GM19324 (cell line): ENCODE data around the gene UQCRH.
A peak's percentile ranks its signal among the peaks of the same experiment; 100 is the strongest.
"Not testable (repeated sequence)": the region's sequence is repeated elsewhere in the genome, so short reads cannot be mapped to it uniquely, and the experiment has no call there.

Source experiments
- ATAC-seq: cut with Tn5 transposase; IDR thresholded peaks from one replicate; pipeline ENCODE4 v1.9.1; 2021; ENCODE audit warnings: mild to moderate bottlenecking, moderate library complexity; ENCODE audit not compliant: unreplicated experiment, low FRiP score

UQCRH gene

DNA sequence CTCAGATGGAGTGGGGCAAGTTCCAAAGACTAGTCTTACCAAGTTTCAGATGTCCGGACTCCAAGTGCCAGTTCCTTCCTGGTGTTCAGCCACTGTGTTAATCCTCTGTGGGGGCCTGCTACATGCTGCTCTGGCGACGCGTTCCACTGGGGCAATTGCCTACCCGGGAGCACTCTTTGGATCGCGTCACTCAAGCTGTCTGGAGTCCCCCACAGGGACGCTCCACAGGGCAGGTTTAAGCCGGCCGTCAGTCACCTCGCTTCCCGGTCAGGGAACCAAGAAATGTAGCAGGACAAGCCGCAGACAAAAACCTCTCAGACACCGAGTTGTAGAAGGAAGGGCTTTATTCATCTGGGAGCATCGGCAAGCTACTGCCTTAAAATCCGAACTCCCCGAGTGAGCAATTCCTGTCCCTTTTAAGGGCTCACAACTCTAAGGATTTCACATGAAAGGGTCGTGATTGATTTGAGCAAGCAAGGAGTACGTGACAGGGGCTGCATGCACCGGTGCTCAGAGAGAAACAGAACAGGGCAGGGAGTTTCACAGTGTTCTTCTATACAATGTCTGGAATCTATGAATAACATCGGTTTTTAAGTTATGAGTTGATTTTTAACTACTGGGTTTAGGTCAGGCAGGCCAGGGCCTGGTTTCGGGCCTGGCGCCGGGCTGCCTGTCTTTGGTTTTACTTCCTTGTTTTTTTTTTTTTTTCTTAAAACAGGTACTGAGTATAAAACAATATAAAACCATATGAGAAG is 28.5 kb downstream of the UQCRH start:
- peak; percentile 40 for ATAC-seq

DNA sequence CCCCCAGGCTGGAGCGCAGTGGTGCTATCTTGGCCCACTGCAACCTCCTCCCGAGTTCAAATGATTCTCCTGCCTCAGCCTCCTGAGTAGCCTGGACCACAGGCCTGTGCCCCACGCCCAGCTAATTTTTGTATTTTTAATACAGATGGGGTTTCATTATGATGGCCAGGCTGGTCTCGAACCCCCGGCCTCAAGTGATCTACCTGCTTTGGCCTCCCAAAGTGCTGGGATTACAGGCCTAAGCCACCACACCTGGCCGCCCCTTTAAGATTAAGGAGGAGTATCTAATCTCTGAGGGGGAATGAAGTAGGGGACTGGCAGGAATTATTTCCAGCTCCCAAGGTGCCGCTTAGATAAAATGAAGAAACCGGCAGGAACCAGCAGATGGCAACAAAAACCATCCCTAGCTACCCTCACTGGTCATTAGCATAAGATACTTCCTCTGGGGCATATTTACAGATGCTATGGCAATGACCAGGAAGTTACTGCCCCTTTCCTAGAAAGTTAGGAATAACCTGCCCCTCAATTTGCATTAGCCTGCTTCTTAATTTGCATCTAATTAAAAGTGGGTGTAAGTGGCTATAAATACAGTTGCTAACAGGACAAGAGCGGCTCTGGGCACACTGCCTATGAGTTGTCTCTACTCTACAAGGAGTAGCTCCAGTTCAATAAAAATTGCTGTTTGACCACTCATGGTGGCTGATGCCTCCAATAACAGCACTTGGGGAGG is 30.0 kb downstream of the UQCRH start:
- ATAC-seq = no peak

DNA sequence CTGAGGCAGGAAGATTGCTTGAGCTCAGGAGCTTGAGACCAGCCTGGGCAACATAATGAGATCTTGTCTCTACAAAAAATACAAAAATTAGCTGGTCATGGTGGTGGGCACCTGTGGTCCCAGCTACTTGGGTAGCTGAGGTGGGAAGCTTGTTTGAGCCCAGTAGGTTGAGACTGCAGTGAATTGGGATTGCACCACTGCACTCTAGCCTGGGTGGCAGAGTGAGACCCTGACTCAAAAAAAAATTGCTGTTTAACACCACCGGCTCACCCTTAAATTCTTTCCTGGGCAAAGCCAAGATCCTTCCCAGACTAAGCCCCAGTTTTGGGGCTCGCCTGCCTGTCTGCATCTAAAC is 30.5 kb downstream of the UQCRH start:
- no peak for ATAC-seq

DNA sequence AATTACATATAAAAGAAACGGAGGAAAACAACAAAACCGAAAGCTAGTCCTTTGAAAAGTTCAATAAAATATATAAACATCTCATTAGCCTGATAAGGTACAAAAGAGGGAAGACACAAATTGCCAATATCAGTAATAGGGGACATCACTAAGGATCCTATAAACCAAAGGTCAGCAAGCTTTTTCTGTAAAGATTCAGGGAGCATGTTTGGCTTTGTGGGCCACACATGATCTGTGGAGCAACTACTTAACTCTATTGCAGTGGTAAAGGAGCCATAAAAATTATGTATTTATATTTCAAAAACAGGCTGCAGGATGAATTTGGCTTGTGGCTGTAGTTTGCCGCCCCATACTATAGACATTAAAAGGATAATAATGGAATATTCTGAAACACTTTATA is 31.6 kb downstream of the UQCRH start:
- ATAC-seq = no peak

DNA sequence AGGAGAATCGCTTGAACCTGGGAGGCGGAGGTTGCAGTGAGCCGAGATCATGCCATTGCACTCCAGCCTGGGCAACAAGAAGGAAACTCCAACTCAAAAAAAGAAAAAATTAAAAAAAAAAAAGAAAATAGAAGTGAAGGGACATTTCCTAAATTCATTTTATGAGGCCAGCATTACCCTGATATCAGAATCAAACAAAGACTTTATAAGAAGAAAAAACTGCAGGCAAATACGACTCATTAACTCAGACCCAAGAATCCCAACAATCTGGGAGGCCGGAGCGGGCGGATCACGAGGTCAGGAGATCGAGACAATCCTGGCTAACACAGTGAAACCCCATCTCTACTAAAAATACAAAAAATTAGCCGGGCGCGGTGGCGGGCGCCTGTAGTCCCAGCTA is 33.9 kb downstream of the UQCRH start:
- ATAC-seq = not testable (repeated sequence)

DNA sequence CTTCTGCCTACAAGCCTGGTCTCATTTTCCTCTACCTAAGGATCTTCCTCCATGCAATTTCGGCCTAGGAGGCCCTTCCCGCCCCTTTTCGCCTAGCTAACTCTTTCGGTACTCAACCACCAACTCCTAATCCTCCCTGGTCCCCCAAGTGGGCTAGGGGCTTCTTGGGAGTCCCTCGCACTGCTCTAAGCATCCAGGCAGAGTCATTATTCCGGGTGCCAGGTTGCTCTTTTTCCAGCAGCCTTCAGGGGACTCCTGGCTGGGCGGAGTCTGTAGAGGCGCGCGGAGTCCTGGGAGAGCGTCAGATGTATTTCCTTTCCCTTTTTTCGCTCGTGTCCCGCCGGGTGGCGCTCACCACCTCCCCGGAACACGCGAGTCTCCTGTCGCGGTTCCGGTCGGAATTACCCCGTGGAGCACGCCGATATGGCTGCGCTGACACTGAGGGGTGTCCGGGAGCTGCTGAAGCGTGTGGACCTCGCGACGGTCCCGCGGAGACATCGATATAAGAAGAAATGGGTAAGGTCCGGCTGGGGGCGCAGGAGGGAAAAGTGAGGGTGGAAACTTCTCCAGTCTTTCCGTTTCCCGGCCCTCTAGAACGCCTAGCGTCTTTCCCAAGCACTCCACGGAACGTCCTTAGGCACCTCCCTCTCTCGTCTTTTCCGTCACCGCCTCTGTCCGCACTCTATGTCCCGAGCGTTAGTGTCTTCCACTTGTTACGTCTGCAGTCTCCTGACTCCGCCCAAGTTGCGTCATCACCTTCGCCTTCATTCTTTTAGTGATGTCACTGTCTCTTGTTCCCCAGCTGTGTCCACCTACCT is 37.1 kb downstream of the UQCRH start, which contains the start of gene NSUN4:
TSS of gene NSUN4 (plus strand) at position 404 of the 818 bp plus-strand sequence. CDS start at position 424, 20 bp downstream.
- peak; percentile 76 for ATAC-seq

DNA sequence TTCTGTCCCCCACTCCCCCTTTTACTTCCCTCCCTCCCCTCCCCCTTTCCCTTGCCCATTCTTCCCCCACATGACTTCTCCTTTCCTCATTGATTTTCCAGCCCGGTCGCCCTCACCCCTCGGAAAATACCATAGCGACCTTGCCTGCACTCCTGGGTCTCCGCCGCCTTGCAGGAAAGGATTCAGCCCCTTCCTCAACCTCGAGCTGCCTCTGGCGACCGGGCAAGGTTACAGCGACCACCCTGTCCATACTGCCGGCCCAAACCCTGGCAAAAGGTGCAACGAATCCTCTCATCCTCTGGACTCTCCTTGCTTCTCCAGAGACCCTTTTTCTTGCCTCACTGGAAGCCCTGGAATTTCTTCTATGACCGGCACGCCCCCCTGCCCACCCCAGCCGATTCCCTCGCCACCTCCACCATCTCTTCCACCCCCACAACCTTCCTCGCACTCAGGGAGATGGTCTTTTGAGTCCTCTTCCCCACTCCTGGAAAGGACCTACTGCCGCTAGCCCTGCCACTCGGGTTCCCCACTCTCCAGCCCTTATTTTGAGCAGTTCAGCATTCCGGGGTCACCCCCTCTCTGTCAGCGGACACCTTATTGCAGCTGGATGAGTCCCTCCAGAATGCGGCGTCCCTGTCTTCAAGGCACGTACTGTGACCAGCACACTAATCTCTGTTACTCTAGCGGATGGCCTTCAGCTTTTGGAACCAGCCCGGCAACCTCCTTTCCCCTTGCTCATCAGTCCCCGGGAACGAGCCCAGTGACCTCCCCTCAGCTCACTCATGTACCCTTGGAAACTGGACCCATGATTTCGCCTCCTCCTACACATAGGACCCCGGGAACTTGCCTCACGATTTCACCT is 38.0 kb downstream of the UQCRH start:
- no peak for ATAC-seq

DNA sequence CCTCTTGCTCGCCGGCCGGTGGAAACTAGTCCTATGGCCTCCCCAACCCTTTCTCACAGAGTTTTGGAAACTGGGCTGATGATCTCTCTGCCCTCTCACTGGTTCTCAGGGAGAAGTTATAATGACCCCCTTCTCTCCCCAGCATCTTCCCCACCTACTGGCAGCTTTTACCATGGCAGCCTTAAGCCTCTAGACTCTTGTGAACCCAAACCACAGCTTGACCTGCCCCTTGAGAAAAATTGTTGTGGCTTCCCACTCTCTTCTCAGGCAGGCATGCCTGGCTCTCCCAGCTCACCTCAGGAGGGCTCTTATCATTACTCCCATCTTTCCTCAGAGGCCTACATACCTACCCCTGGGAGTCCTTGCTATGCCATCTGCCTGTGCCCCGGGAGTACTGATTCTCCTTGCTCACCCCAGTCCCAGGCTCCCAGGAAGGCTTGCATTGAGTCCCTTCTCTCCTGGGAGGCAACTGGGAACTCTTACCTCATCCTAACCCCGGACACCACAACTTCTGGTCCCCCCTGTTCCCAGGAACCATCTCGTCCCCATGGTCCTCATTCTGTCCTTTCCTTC is 38.7 kb downstream of the UQCRH start:
- ATAC-seq = no peak

DNA sequence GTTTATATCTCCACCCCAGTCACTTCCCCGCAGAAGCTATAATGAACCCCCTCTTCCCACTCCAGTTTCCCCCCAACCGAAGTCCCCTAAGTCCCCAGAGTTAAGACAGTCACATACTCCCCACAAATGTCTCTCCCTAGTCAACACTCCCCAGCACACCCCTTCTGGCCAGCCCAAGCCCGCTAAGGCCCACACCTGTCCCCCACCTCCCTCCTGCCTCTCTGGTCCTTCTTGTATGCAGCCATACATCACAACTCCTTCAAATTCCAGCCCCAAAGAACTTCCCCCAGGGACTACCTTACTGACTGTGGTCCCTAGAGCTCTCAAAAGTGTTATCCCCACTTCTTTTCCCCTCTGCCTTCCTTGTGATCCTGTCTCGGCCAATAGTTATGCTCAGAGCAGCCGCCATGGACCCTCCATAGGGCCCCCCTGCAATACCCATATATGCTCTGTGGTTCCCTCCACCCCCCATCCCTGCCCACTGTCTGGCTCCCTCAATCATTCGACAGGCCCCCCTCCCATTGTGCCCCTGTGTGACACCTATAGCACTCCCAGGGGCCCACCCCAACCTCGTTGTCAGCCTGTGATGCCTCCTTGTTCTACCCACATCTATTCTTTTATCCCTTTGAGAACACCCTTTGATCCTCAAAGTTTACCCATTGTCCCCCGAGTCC is 39.3 kb downstream of the UQCRH start:
- no peak for ATAC-seq

DNA sequence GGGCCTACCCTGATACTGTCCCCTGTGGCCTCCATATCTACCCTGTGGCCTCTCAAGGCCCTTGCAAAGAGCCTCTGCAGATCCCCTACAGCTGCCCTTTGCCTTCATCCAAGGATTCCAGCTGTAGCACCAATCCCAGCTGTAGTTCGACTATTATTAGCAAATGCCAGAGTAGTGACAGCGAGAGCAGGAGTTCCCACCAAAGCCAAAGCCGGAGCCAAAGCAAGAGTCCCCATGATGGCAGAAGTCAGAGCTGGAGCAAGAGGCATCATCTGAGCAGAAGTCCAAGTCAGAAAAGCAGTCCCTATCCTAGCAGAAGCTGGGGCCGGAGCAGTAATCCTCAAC is 39.8 kb downstream of the UQCRH start:
- no peak for ATAC-seq

DNA sequence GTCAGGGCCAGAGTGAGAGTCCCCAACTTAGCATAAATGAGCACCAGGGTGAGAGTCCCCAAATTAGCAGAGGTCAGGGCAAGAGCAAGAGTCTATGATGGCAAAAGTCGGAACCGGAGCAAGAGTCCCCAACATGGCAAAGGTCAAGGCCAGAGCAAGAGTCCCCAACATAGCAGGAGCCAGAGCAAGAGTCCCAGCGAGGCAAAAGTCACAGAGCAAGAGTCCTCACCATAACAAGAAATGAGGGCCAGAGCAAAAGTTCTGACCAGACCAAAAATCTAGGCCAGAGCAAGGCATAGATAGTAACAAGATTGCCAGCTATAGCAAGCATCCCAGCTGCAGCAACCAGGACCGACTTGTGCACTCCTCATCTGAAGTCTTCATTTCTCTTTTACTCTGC is 40.2 kb downstream of the UQCRH start:
- no peak for ATAC-seq

DNA sequence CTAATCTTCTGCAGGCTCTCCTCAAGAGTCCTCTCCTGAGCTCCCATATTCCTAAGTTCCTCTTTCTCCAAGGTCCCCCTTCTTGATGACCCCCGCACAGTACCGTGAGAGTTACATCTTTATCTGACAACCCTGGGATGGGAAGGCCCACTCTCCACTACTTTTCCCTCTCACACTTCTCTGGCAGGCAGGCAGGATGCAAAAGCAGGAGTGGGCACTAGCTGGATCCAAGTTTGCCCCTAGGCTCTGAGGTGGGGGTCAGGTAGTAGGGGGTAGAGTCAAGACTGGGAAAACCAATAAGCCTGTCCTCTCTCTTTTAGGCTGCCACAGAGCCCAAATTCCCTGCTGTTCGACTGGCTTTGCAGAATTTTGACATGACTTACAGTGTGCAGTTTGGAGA is 41.0 kb downstream of the UQCRH start:
- no peak for ATAC-seq

DNA sequence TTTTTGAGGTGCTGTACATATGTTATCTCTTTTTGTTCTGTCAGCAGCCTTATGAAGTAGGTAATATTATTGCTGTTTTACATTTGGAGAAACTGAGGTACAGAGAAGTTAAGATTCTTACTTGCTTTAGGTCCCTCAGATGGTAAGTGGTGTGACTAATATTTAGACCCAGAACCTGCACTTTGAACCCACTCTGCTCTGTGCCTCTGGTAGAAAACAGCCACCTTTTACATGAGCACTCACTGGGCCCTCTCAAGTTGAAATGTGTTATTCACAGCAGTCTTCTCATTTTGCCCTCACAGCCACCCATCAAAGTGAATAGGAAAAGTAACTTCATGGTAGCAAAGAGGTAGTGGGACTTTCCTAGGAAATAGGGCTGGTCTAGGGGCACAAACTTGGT is 41.8 kb downstream of the UQCRH start:
- ATAC-seq = no peak

DNA sequence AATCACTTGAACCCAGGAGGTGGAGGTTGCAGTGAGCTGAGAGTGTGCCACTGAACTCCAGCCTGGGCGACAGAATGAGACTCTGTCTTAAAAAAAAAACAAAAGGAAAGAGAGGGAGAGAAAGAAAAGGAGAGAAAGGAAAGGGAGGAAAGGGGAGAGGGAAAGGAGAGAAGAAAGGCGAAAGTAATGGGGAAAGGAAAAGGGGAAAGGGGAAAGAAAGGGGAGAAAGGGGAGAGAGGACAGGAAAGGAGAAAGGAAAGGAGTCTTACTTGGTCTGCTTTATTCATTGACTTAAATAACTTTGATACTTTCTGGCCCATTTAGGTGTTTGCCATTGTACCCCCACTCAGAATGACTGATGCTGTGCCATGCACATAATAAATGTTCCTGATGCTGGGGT is 48.9 kb downstream of the UQCRH start:
- no peak for ATAC-seq

DNA sequence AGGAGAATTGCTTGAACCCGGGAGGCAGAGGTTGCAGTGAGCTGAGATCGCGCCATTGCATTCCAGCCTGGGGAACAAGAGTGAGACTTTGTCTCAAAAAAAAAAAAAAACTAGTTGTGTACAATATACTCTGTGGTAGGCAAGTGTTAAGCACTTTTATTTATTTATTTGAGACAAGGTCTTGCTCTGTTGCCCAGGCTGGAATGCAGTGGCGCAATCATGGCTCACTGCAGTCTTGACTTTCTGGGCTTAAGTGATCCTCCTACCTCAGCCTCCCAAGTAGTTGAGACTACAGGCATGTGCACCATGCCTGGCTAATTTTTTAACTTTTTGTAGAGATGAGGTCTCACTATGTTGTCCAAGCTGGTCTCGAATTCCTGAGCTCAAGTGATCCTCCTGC is 52.4 kb downstream of the UQCRH start:
- ATAC-seq = not testable (repeated sequence)

DNA sequence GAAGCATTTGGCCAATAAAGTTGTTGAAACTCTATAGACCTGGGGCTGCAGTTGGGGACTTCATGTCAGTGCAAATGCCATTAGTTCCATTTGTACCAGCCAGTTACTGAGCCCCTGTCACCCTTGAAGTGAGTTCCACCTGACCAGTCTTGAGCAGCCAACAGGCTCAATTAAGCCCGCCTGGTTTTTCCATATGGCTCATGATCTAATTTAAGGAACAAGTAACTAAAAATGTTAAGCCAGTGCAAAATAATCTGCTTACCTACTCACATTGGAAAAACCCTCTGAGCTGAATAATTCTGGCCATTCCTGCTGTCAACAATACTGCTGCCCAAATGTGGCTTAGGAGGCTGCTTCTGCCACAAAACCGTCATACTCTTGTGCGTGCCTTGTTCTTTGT is 58.7 kb downstream of the UQCRH start:
- no peak for ATAC-seq

DNA sequence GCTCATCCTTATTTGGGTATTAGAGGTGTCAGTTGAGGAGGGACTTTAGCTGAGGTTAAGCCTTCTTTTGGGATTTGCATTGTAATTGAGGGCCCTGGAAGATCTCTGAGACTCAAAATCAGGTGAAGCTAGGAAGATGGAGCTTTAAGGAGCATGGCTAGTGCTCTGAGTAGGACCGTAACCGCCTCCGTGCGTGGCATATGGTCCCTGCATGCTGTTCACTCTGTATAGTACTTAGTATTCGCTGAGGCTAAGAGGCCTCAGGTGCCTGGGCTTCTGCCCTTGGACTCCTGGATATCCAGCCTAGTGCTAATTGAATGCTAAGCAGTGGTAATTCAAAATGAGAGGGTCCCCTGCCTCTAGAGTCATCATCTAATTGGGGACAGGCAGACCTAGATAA is 59.6 kb downstream of the UQCRH start:
- ATAC-seq = no peak

DNA sequence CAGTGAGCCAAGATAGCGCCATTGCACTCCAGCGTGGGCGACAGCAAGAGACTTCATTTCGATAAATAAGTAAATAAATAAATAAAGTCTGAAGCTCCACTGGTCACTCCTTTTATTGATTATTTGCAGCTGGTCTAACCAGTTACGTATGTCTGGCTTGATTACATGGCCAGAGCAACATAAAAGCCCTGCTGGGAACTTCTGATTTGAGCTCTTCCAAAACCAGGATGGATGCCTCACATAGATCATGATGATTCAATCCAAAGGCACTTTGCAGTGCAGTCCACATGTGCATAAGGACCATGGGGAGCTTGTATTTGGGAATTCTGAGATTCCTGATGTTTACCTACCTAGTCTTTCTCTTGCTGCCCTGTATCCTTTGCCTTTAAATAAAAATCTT is 61.1 kb downstream of the UQCRH start:
- no peak for ATAC-seq

DNA sequence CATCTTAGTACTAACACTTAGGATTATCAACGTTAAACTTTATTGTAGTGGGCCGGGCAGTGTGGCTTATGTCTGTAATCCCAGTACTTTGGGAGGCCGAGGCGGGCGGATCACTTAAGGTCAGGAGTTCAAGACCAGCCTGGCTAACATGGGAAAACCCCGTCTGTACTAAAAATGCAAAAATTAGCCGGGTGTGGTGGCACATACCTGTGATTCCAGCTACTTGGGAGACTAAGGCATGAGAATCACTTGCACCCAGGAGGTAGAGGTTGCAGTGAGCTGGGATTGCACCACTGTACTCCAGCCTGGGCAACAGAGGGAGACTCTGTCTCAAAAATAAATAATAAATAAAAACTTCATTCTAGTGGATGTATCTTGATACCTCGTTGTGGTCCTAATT is 62.3 kb downstream of the UQCRH start:
- ATAC-seq = not testable (repeated sequence)
